ENCODE measurements around the gene HSD17B1. TPM values are rescaled to one million over a fixed set of nuclear protein-coding genes. Genes with fewer than 3 reads are reported as not detected.

The HSD17B1 gene
- total and polyA plus RNA-seq, 2 of the 4 experiments (the other 2 are of a cell fraction), result 0.72 to 1.4 TPM

DNA sequence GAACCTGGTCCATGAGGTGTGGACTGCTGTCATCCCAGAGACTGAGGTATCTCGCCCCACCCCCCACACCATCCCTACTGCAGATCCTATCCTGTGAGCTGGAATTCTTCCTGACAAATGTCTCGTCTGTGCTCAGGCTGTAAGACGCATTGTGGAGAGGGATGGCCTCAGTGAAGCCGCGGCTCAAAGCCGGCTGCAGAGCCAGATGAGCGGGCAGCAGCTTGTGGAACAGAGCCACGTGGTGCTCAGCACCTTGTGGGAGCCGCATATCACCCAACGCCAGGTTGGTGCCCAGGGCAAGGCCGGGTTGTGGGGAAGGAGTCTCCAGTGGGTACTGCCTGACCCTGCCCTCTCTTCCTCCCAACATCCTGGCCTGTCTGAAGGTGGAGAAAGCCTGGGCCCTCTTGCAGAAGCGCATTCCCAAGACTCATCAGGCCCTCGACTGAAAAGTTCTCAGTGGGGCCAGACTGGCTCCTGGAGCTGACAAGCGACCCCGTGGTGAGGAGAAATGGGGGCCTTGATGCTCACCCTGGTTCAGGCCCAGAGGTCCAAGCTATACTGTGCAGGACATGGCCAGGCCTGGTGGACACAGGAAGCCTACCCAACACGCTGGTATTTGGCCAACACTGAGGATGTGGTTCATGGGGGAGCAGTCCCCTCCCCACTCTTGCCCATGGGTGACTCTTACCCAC lies 12.9 kb downstream of the HSD17B1 start:
- H4K8ac ChIP-seq (ENCODE audit: low read depth in 2 of 2, low read length in 2 of 2), result peak overlapping the region in 1 of 2 experiments; percentile 96; a peak in 1 of 4 replicates
- H3K27me3 ChIP-seq (ENCODE audit: control insufficient read depth, insufficient read depth, low read length), result no peaks in the 10 kb centered on the region
- H3K36me3 ChIP-seq (ENCODE audit: control insufficient read depth, insufficient read depth, low read length), result peaks cover 48% of the 10 kb centered on the region
- in situ Hi-C loops (cut with MboI; ENCODE audit: low sequenced_read_pairs), result no loop called here
- no peak overlapping the region for H2AFZ ChIP-seq (replicated peaks; ENCODE audit: low read length, poor library complexity)
- intact Hi-C loops (cut with micrococcal nuclease), result no loop called here
- H3K4me2 ChIP-seq (ENCODE audit: low read depth, low read length), result no peak overlapping the region
- DNase-seq (no peak), ATAC-seq (ENCODE audit: low read depth) (no peak)
- no peak overlapping the region for H3K14ac ChIP-seq (replicated peaks; ENCODE audit: low read depth, low read length)
- H2BK5ac ChIP-seq (ENCODE audit: low read depth, low read length, poor library complexity, severe bottlenecking), result no peak overlapping the region
- ChIA-PET CTCF (no interaction called here), POLR2A (ENCODE audit: unreplicated experiment) (no interaction called here)
- no peak for TF ChIP-seq RCOR1 (IDR thresholded peaks at IDR 0.05; ENCODE audit: insufficient replicate concordance, low read length)
- TF ChIP-seq, protein P1, sequence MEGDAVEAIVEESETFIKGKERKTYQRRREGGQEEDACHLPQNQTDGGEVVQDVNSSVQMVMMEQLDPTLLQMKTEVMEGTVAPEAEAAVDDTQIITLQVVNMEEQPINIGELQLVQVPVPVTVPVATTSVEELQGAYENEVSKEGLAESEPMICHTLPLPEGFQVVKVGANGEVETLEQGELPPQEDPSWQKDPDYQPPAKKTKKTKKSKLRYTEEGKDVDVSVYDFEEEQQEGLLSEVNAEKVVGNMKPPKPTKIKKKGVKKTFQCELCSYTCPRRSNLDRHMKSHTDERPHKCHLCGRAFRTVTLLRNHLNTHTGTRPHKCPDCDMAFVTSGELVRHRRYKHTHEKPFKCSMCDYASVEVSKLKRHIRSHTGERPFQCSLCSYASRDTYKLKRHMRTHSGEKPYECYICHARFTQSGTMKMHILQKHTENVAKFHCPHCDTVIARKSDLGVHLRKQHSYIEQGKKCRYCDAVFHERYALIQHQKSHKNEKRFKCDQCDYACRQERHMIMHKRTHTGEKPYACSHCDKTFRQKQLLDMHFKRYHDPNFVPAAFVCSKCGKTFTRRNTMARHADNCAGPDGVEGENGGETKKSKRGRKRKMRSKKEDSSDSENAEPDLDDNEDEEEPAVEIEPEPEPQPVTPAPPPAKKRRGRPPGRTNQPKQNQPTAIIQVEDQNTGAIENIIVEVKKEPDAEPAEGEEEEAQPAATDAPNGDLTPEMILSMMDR (conservative IDR thresholded peaks at IDR 0.05; ENCODE audit: low read depth, low read length), result no peak
- no peak for TF ChIP-seq RAD21 (IDR thresholded peaks at IDR 0.05; ENCODE audit: low read length)
- TF ChIP-seq, protein P2, sequence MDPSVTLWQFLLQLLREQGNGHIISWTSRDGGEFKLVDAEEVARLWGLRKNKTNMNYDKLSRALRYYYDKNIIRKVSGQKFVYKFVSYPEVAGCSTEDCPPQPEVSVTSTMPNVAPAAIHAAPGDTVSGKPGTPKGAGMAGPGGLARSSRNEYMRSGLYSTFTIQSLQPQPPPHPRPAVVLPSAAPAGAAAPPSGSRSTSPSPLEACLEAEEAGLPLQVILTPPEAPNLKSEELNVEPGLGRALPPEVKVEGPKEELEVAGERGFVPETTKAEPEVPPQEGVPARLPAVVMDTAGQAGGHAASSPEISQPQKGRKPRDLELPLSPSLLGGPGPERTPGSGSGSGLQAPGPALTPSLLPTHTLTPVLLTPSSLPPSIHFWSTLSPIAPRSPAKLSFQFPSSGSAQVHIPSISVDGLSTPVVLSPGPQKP (IDR thresholded peaks at IDR 0.05; ENCODE audit: borderline replicate concordance, low read depth, low read length), result no peak
- no peak for TF ChIP-seq BHLHE40 (IDR thresholded peaks at IDR 0.05; ENCODE audit: low read depth, low read length)
- no peak for TF ChIP-seq MAZ (IDR thresholded peaks at IDR 0.05; ENCODE audit: borderline replicate concordance, low read depth, low read length)
- TF ChIP-seq POLR2A (IDR thresholded peaks at IDR 0.05; ENCODE audit: low read depth, low read length), result no peak
- TF ChIP-seq MXI1 (IDR thresholded peaks at IDR 0.05; ENCODE audit: borderline replicate concordance, low read depth, low read length), result no peak
- TF ChIP-seq SMC3 (IDR thresholded peaks at IDR 0.05; ENCODE audit: low read depth, low read length), result no peak
- no peak for TF ChIP-seq NFE2L2 (IDR thresholded peaks at IDR 0.05; ENCODE audit: low read depth, low read length)
- TF ChIP-seq, protein P3, sequence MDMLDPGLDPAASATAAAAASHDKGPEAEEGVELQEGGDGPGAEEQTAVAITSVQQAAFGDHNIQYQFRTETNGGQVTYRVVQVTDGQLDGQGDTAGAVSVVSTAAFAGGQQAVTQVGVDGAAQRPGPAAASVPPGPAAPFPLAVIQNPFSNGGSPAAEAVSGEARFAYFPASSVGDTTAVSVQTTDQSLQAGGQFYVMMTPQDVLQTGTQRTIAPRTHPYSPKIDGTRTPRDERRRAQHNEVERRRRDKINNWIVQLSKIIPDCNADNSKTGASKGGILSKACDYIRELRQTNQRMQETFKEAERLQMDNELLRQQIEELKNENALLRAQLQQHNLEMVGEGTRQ (IDR thresholded peaks at IDR 0.05; ENCODE audit: low read depth, low read length), result no peak
- no peak for TF ChIP-seq CEBPB (IDR thresholded peaks at IDR 0.05; ENCODE audit: low read depth, low read length)
- TF ChIP-seq MAFK (IDR thresholded peaks at IDR 0.05; ENCODE audit: low read depth, low read length), result no peak
- no peak for TF ChIP-seq FOS (IDR thresholded peaks at IDR 0.05; ENCODE audit: low read depth, low read length)
- no peak for TF ChIP-seq CHD1 (IDR thresholded peaks at IDR 0.05; ENCODE audit: low read depth, low read length)
- TF ChIP-seq RFX5 (IDR thresholded peaks at IDR 0.05; ENCODE audit: low read depth, low read length), result no peak
- H3K9ac ChIP-seq (ENCODE audit: low read depth, low read length), result no peak overlapping the region
- no peak overlapping the region for H3K27ac ChIP-seq (ENCODE audit: insufficient read depth, low read length)
- H3K9me1 ChIP-seq (ENCODE audit: insufficient read depth, low read length), result peaks cover 21% of the 10 kb centered on the region
- H3K9me3 ChIP-seq (ENCODE audit: control insufficient read depth, insufficient read depth, low read length), result no peaks in the 10 kb centered on the region
- peaks cover 44 to 85% of the 10 kb centered on the region in 2 experiments for H3K79me1 ChIP-seq (ENCODE audit: low read depth in 1 of 2, low read length in 2 of 2)
- no peak overlapping the region for H3K4ac ChIP-seq (ENCODE audit: low read depth, low read length)
- peaks cover 8% of the 10 kb centered on the region; the same call in 1 of the 2 replicates for H4K20me1 ChIP-seq (ENCODE audit: insufficient read depth, low read length)
- H2BK120ac ChIP-seq (ENCODE audit: low read depth, low read length), result no peak overlapping the region
- H2BK15ac ChIP-seq (ENCODE audit: low read depth, low read length), result no peak overlapping the region
- no peak overlapping the region for H3K18ac ChIP-seq (ENCODE audit: low read depth, low read length)
- WGBS, 2 experiments (ENCODE audit: extremely low coverage in 2 of 2, insufficient read length in 1 of 2), result 94% methylated on average over 7 of the region's 16 CpGs; no CpG with 5 or more reads in 1 of the 2 experiments
- H3K23ac ChIP-seq (ENCODE audit: low read depth, low read length), result no peak overlapping the region
- BruUV-seq (replicated peaks), result no TSS peak
- no peak overlapping the region for H2BK20ac ChIP-seq (ENCODE audit: low read depth, low read length)
- no peak overlapping the region for H3K4me3 ChIP-seq (ENCODE audit: insufficient read depth, low read depth, low read length)
- dilution Hi-C loops (cut with HindIII; ENCODE audit: low sequenced_read_pairs, unreplicated experiment), result no loop called here
- no peak overlapping the region for H2AK9ac ChIP-seq (replicated peaks; ENCODE audit: low read depth, low read length, poor library complexity)
- H3K56ac ChIP-seq (ENCODE audit: extremely low read depth, insufficient read depth, low read length), result no peak overlapping the region
- peak overlapping the region; percentile 87; the same call in 1 of the 2 replicates for H4K5ac ChIP-seq (ENCODE audit: low read depth, low read length)
- H2AK5ac ChIP-seq (ENCODE audit: low read depth, low read length), result no peak overlapping the region
- H3K4me1 ChIP-seq (ENCODE audit: control insufficient read depth, insufficient read depth, low read length), result peaks cover 19% of the 10 kb centered on the region
- H4K91ac ChIP-seq (ENCODE audit: insufficient read depth, low read depth, low read length), result no peak overlapping the region

Measured in IMR-90 (cell line).